ENCODE data around the gene SLC16A2.

The SLC16A2 gene

DNA sequence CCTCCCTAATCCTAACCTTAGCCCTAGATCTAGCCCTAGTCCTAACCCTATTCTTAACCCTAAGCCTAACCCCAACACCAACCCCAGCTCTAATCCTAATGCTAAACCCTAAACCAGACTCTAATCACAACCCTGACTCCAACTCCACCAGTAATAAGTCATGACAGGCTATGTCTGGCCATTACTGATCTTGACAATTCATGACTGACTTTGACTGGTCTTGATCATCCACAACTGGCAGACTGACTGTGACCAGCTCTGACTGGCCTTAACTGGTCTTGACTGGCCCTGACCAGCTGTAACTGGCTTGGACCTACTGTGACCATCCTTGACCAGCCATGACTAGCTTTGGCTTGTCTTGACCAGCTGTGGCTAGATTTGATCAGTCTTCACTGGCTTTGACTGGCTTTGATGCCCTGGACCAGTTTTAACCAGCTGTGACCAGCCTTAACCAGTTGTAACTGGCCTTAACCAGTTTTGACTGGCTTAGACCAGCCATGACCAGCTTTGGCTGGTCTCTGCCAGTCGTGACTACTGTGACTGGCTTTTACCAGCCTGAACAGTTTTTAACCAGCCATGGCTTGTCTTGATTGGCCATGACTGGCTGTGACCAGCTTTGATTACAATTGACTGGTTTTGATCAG lies 124.7 kb downstream of the SLC16A2 start:
- DNase-seq = no peak

DNA sequence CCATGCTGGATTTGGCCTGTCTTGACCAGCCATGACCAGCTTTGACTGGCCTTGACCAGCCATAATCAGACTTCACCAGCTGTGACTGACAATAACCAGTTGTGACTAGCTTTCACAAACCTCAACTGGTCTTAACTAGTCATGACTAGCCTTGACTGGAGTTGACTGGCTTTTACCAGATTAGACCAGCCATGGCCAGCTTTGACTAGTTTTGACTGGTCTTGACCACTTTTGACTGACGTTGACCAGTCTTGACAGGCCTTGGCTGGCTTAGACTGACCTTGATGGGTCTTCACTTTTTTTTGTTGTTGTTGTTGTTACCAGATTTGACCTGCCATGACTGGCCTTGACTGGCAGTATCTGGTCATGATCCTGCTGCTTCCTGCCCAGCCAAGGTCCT lies 125.7 kb downstream of the SLC16A2 start:
- DNase-seq = no peak

DNA sequence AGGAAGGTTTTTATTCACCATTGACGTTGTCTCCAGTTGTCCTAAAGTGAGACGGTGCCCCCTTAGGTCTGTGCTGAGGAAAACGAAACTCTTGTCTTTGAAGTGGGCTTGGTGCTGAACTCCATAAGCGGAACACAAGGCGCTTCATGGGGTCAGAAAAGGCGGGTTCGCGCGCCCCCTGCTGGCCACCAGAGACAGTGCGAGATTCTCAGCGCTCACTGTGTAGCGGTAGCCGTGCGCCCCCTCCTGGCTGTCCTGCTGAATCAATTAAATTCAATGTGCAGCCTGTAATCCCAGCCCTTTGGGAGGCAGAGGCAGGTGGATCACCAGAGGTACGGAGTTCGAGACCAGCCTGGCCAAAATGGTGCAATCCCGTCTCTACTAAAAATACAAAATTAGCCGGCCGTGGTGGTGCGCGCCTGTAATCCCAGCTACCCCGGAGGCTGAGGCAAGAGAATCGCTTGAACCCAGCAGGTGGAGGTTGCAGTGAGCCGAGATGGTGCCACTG lies 129.1 kb downstream of the SLC16A2 start:
- peak; percentile 82 for DNase-seq

DNA sequence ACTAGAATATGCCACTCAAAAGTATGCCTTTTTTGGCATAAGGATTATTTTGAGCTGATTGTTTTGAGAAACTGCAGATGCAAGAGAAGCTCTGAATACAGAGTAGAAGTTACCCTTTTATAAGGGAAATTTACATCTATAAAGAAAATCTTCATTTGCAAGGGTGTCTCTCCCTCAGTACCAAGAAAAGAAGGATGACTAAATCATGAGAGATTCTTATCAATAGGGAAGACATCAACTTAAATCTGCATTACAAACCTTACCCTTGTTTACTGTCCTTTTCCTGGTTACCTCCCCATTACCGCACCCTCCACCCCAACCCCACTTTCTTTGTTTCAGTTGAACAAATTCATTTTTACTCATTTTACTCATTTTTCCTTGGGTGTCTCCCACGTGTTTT lies 130.6 kb downstream of the SLC16A2 start:
- DNase-seq = no peak

DNA sequence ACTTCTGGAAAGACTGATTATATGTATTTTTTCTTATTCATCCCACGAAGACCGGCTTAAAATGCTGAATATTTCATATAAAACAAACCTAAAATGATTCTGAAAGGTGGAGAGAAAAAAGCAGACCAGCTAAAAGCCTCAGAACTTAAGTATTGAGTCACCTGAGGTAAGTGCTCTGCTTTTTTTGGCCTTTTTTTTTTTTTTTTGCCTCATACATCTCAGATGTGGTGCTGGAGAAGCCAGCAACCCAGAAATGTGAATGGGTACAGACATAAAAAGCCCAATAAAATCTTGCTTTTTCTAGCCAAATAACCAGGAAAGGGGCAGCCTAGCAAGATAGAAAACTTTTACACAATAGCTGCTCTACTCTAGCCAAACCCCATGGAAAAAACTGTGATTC lies 136.1 kb downstream of the SLC16A2 start:
- DNase-seq = no peak

DNA sequence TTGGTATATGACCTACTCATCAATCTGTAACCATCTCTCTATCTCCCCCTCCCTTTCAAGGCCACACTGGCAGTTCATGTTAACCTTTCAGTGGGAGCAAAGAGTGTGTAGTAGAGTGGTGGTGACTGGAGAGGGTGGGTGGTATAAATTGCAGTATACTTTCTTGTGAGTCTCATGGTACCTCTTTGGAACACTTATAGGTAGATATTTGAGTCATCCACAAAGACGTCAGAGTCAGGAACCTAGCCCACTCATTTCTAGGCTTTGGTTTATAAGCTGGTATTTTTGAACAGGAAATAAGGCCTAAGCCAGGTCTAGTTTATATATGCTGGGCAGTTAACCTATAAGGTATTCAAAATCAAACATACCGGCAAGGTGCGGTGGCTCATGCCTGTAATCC lies 156.8 kb downstream of the SLC16A2 start:
- no peak for DNase-seq

DNA sequence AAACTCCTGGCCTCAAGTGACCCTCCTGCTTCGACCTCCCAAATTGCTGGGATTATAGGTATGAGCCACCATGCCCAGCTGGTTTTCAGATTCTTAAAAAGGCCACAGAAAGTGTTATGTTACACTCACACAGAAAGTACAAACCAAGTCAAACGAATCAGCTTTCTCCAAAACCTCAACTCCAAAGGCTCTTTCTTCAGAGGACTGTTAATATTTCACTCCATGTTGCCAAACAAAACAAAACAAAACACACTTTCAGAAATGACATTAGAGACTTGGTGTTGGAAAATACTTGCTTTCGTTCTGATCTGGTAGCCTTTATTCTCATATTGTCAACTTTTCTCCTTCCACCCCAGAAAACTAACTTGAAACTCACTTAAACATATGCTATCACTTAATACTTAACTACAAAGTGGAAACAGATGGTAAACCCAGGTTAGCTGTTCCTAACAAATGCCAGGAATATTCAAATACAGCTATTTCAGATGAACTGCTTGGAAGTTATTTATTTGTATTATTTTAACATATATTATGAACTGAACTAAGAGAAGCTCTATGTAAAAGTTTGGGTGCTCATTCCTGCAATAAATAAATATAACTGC lies 158.4 kb downstream of the SLC16A2 start:
- no peak for DNase-seq

Data from activated naive CD4-positive, alpha-beta T cell treated with Interleukin-2 at 50 U/mL for 16 hours (primary cell).